Activated naive CD8-positive, alpha-beta T cell treated with anti-CD3 and anti-CD28 coated beads, Interleukin-2, amount 50 U/mL, for 24 hours (primary cell): ENCODE measurements around the gene PPP3CA.
"Not testable (repeated sequence)": the region's sequence is repeated elsewhere in the genome, so short reads cannot be mapped to it uniquely, and the experiment has no call there.

Experiments
- ATAC-seq: fragments of 150-1000 bp; cut with Tn5 transposase; one replicate; pipeline ENCODE4 v1.10.0; 2021
- DNase-seq: peaks from one replicate; pipeline ENCODE4 v3.0.0; 2021
- H3K27ac Mint-ChIP-seq: one replicate; pipeline ENCODE4 v1.8.0; 2021; ENCODE audit warnings: mild to moderate bottlenecking, mixed read lengths
- H3K27me3 Mint-ChIP-seq: one replicate; pipeline ENCODE4 v1.8.0; 2021; ENCODE audit warnings: mixed read lengths
- H3K36me3 Mint-ChIP-seq: one replicate; pipeline ENCODE4 v1.8.0; 2021; ENCODE audit warnings: low read depth, mixed read lengths
- H3K4me1 Mint-ChIP-seq: one replicate; pipeline ENCODE4 v1.8.0; 2021; ENCODE audit warnings: mixed read lengths
- H3K4me3 Mint-ChIP-seq: one replicate; pipeline ENCODE4 v1.8.0; 2021; ENCODE audit warnings: mild to moderate bottlenecking, moderate library complexity, mixed read lengths
- H3K9me3 Mint-ChIP-seq: one replicate; pipeline ENCODE4 v1.8.0; 2021; ENCODE audit warnings: mixed read lengths

PPP3CA gene

GRCh38 chr4:101237773-101238172 is 109.6 kb downstream of the PPP3CA start:
- Mint-ChIP-seq H3K27me3 (no peaks in the 10 kb centered on the region), H3K27ac (no peak overlapping the region), H3K36me3 (no peaks in the 10 kb centered on the region), H3K4me3 (no peak overlapping the region), H3K4me1 (peaks cover 21% of the 10 kb centered on the region), H3K9me3 (no peaks in the 10 kb centered on the region)
- ATAC-seq (no peak), DNase-seq (no peak)

GRCh38 chr4:101236097-101236496 is 111.2 kb downstream of the PPP3CA start:
- no peak overlapping the region for H3K4me3 Mint-ChIP-seq
- peaks cover 35% of the 10 kb centered on the region for H3K4me1 Mint-ChIP-seq
- H3K36me3 Mint-ChIP-seq = no peaks in the 10 kb centered on the region
- DNase-seq = no peak
- no peak for ATAC-seq
- no peaks in the 10 kb centered on the region for H3K27me3 Mint-ChIP-seq
- H3K27ac Mint-ChIP-seq = no peak overlapping the region
- H3K9me3 Mint-ChIP-seq = no peaks in the 10 kb centered on the region

GRCh38 chr4:101234141-101234540 is 113.2 kb downstream of the PPP3CA start:
- ATAC-seq, H3K27me3 Mint-ChIP-seq, H3K4me3 Mint-ChIP-seq, H3K27ac Mint-ChIP-seq, H3K36me3 Mint-ChIP-seq, DNase-seq, H3K9me3 Mint-ChIP-seq: not testable (repeated sequence)
- peaks cover 39% of the 10 kb centered on the region for H3K4me1 Mint-ChIP-seq

GRCh38 chr4:101232074-101232776 is 115.1 kb downstream of the PPP3CA start:
- ATAC-seq = peak; percentile 95
- Mint-ChIP-seq H3K4me3 (no peak overlapping the region), H3K27me3 (no peaks in the 10 kb centered on the region), H3K27ac (peak overlapping the region; percentile 67), H3K4me1 (peaks cover 31% of the 10 kb centered on the region), H3K9me3 (peaks cover 8% of the 10 kb centered on the region), H3K36me3 (peaks cover 4% of the 10 kb centered on the region)
- DNase-seq = peak; percentile 17

- H3K27ac Mint-ChIP-seq = peak overlapping the region; percentile 28
These were observed 116.4 kb downstream of the PPP3CA start for GRCh38 chr4:101230801-101231426.

GRCh38 chr4:101229116-101229515 is 118.2 kb downstream of the PPP3CA start:
- Mint-ChIP-seq H3K27ac (no peak overlapping the region), H3K36me3 (peaks cover 4% of the 10 kb centered on the region), H3K9me3 (peaks cover 8% of the 10 kb centered on the region), H3K4me3 (no peak overlapping the region), H3K4me1 (peaks cover 37% of the 10 kb centered on the region), H3K27me3 (no peaks in the 10 kb centered on the region)
- no peak for DNase-seq
- no peak for ATAC-seq

More at GRCh38 chr4:101230801-101231426, 116.4 kb downstream of the PPP3CA start:
- peaks cover 4% of the 10 kb centered on the region for H3K36me3 Mint-ChIP-seq
- no peak for ATAC-seq
- H3K27me3 Mint-ChIP-seq = no peaks in the 10 kb centered on the region
- peaks cover 8% of the 10 kb centered on the region for H3K9me3 Mint-ChIP-seq
- no peak overlapping the region for H3K4me3 Mint-ChIP-seq
- no peak for DNase-seq
- peaks cover 30% of the 10 kb centered on the region for H3K4me1 Mint-ChIP-seq

- H3K4me3 Mint-ChIP-seq = no peak overlapping the region
- H3K27me3 Mint-ChIP-seq = no peaks in the 10 kb centered on the region
- H3K9me3 Mint-ChIP-seq = peaks cover 8% of the 10 kb centered on the region
- ATAC-seq = no peak
- peaks cover 4% of the 10 kb centered on the region for H3K36me3 Mint-ChIP-seq
- DNase-seq = no peak
- peaks cover 41% of the 10 kb centered on the region for H3K4me1 Mint-ChIP-seq
- H3K27ac Mint-ChIP-seq = no peak overlapping the region
These were observed 119.6 kb downstream of the PPP3CA start for GRCh38 chr4:101227715-101228114.

GRCh38 chr4:101224358-101225218 is 122.7 kb downstream of the PPP3CA start:
- no peaks in the 10 kb centered on the region for H3K27me3 Mint-ChIP-seq
- peaks cover 23% of the 10 kb centered on the region for H3K4me1 Mint-ChIP-seq
- peaks cover 7% of the 10 kb centered on the region for H3K9me3 Mint-ChIP-seq
- DNase-seq (no peak), ATAC-seq (no peak)
- peaks cover 2% of the 10 kb centered on the region for H3K36me3 Mint-ChIP-seq
- H3K4me3 Mint-ChIP-seq = no peak overlapping the region
- H3K27ac Mint-ChIP-seq = no peak overlapping the region

- Mint-ChIP-seq H3K27me3 (no peaks in the 10 kb centered on the region), H3K36me3 (no peaks in the 10 kb centered on the region), H3K9me3 (no peaks in the 10 kb centered on the region), H3K27ac (no peak overlapping the region), H3K4me1 (peaks cover 26% of the 10 kb centered on the region), H3K4me3 (no peak overlapping the region)
- DNase-seq (no peak), ATAC-seq (no peak)
These were observed 125.0 kb downstream of the PPP3CA start for GRCh38 chr4:101222156-101222845.

GRCh38 chr4:101221294-101221693 is 126.0 kb downstream of the PPP3CA start:
- Mint-ChIP-seq H3K9me3 (no peaks in the 10 kb centered on the region), H3K27me3 (no peaks in the 10 kb centered on the region), H3K4me1 (peaks cover 26% of the 10 kb centered on the region), H3K27ac (no peak overlapping the region), H3K36me3 (no peaks in the 10 kb centered on the region), H3K4me3 (no peak overlapping the region)
- no peak for DNase-seq
- no peak for ATAC-seq

- H3K9me3 Mint-ChIP-seq = no peaks in the 10 kb centered on the region
- no peak overlapping the region for H3K4me3 Mint-ChIP-seq
- H3K27ac Mint-ChIP-seq = no peak overlapping the region
- no peaks in the 10 kb centered on the region for H3K27me3 Mint-ChIP-seq
- H3K36me3 Mint-ChIP-seq = no peaks in the 10 kb centered on the region
- peaks cover 18% of the 10 kb centered on the region for H3K4me1 Mint-ChIP-seq
- DNase-seq = no peak
- no peak for ATAC-seq
These were observed 128.4 kb downstream of the PPP3CA start for GRCh38 chr4:101218894-101219293.

- no peaks in the 10 kb centered on the region for H3K9me3 Mint-ChIP-seq
- H3K36me3 Mint-ChIP-seq = no peaks in the 10 kb centered on the region
- H3K27ac Mint-ChIP-seq = no peak overlapping the region
- H3K27me3 Mint-ChIP-seq = no peaks in the 10 kb centered on the region
- DNase-seq (no peak), ATAC-seq (no peak)
- no peak overlapping the region for H3K4me3 Mint-ChIP-seq
- peaks cover 14% of the 10 kb centered on the region for H3K4me1 Mint-ChIP-seq
These were observed 129.0 kb downstream of the PPP3CA start for GRCh38 chr4:101218346-101218745.

- ATAC-seq = no peak
- no peaks in the 10 kb centered on the region for H3K36me3 Mint-ChIP-seq
- H3K27ac Mint-ChIP-seq = peak overlapping the region; percentile 20
- DNase-seq = no peak
- no peaks in the 10 kb centered on the region for H3K9me3 Mint-ChIP-seq
- H3K27me3 Mint-ChIP-seq = no peaks in the 10 kb centered on the region
- peaks cover 11% of the 10 kb centered on the region for H3K4me1 Mint-ChIP-seq
- no peak overlapping the region for H3K4me3 Mint-ChIP-seq
These were observed 129.8 kb downstream of the PPP3CA start for GRCh38 chr4:101217353-101218031.

- peaks cover 24% of the 10 kb centered on the region for H3K4me1 Mint-ChIP-seq
- no peak overlapping the region for H3K27ac Mint-ChIP-seq
- no peak for DNase-seq
- no peak for ATAC-seq
- H3K27me3 Mint-ChIP-seq = no peaks in the 10 kb centered on the region
- H3K36me3 Mint-ChIP-seq = no peaks in the 10 kb centered on the region
- no peaks in the 10 kb centered on the region for H3K9me3 Mint-ChIP-seq
- H3K4me3 Mint-ChIP-seq = no peak overlapping the region
These were observed 136.2 kb downstream of the PPP3CA start for GRCh38 chr4:101211146-101211553.
